ENCODE data around the gene CD7. TPM values are rescaled to one million over a fixed set of nuclear protein-coding genes. Genes with fewer than 3 reads are reported as not detected.

Gene CD7
- total and polyA plus RNA-seq, 9 of the 15 experiments (the other 6 are each of a cell fraction or from before 2014, with no cell fraction given): 0.21 to 0.35 TPM; not detected in 7

DNA sequence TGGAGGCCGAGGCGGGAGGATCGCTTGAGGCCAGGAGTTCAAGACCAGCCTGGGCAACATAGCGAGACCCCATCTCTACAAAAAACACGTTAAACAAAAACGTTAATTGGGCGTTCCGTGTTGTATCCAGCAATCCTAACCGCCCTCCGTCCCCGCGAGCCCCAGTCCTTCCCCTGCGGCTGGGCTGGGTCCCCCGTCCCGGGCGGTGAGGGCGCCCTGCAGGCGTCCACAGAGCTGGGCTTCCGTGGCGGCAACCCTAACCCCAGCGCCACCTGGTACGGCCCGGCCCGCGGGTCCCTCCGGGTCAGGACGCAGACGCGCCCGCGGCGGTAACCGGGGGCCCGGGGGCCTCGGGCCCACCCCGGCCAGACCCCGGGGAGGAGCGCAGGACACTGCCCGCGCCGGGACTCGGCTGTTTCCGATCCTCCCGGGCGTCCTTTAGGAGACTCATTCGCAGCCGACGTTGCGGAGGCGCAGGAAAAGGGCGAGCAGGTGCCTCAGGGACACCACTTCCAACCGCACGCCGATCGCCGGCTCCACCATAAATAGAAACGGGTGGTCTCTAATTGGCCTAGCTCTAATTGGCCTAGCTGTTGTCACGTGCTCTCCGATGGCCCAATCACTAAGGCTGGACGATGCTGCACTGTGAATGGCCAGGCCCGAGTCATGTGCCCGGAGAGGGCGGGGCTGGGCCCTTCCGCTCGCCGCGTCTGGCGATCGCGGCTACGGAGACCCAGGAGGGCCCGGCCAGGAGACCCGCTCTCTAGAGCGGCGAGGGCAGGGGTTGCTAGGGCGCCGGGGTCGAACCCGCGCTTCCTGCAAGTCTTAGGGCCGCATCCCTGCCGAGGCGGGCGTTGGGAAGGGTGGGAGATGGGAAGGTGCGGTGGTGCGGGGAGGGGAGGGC lies 24.9 kb downstream of the CD7 start (continued):
- peak; percentile 84 for TF ChIP-seq ZBTB7A (IDR thresholded peaks at IDR 0.05; ENCODE audit: borderline replicate concordance, control insufficient read depth, low read depth, low read length)
- no peak for TF ChIP-seq CBX3 (IDR thresholded peaks at IDR 0.05; ENCODE audit: borderline replicate concordance in 1 of 2, low read length in 2 of 2)
- TF ChIP-seq JUND (IDR thresholded peaks at IDR 0.05; ENCODE audit: borderline replicate concordance, low read depth, low read length): peak; percentile 27; the same call in 1 of the 2 replicates
- TF ChIP-seq JUND (tag; IDR thresholded peaks at IDR 0.05; ENCODE audit: borderline replicate concordance, low read depth, low read length): no peak; the same call in 2 of the 3 replicates
- no peak for TF ChIP-seq PTBP1 (IDR thresholded peaks at IDR 0.05; ENCODE audit: low read depth, low read length)
- TF ChIP-seq E4F1 (CRISPR knock-in tag; IDR thresholded peaks at IDR 0.05; ENCODE audit: borderline replicate concordance): no peak
- no peak for TF ChIP-seq KLF1 (tag; IDR thresholded peaks at IDR 0.05)
- TF ChIP-seq, protein P1, sequence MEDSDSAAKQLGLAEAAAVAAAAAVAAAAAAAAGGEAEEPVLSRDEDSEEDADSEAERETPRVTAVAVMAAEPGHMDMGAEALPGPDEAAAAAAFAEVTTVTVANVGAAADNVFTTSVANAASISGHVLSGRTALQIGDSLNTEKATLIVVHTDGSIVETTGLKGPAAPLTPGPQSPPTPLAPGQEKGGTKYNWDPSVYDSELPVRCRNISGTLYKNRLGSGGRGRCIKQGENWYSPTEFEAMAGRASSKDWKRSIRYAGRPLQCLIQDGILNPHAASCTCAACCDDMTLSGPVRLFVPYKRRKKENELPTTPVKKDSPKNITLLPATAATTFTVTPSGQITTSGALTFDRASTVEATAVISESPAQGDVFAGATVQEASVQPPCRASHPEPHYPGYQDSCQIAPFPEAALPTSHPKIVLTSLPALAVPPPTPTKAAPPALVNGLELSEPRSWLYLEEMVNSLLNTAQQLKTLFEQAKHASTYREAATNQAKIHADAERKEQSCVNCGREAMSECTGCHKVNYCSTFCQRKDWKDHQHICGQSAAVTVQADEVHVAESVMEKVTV (CRISPR knock-in tag; IDR thresholded peaks at IDR 0.05): no peak
- TF ChIP-seq, protein P2, sequence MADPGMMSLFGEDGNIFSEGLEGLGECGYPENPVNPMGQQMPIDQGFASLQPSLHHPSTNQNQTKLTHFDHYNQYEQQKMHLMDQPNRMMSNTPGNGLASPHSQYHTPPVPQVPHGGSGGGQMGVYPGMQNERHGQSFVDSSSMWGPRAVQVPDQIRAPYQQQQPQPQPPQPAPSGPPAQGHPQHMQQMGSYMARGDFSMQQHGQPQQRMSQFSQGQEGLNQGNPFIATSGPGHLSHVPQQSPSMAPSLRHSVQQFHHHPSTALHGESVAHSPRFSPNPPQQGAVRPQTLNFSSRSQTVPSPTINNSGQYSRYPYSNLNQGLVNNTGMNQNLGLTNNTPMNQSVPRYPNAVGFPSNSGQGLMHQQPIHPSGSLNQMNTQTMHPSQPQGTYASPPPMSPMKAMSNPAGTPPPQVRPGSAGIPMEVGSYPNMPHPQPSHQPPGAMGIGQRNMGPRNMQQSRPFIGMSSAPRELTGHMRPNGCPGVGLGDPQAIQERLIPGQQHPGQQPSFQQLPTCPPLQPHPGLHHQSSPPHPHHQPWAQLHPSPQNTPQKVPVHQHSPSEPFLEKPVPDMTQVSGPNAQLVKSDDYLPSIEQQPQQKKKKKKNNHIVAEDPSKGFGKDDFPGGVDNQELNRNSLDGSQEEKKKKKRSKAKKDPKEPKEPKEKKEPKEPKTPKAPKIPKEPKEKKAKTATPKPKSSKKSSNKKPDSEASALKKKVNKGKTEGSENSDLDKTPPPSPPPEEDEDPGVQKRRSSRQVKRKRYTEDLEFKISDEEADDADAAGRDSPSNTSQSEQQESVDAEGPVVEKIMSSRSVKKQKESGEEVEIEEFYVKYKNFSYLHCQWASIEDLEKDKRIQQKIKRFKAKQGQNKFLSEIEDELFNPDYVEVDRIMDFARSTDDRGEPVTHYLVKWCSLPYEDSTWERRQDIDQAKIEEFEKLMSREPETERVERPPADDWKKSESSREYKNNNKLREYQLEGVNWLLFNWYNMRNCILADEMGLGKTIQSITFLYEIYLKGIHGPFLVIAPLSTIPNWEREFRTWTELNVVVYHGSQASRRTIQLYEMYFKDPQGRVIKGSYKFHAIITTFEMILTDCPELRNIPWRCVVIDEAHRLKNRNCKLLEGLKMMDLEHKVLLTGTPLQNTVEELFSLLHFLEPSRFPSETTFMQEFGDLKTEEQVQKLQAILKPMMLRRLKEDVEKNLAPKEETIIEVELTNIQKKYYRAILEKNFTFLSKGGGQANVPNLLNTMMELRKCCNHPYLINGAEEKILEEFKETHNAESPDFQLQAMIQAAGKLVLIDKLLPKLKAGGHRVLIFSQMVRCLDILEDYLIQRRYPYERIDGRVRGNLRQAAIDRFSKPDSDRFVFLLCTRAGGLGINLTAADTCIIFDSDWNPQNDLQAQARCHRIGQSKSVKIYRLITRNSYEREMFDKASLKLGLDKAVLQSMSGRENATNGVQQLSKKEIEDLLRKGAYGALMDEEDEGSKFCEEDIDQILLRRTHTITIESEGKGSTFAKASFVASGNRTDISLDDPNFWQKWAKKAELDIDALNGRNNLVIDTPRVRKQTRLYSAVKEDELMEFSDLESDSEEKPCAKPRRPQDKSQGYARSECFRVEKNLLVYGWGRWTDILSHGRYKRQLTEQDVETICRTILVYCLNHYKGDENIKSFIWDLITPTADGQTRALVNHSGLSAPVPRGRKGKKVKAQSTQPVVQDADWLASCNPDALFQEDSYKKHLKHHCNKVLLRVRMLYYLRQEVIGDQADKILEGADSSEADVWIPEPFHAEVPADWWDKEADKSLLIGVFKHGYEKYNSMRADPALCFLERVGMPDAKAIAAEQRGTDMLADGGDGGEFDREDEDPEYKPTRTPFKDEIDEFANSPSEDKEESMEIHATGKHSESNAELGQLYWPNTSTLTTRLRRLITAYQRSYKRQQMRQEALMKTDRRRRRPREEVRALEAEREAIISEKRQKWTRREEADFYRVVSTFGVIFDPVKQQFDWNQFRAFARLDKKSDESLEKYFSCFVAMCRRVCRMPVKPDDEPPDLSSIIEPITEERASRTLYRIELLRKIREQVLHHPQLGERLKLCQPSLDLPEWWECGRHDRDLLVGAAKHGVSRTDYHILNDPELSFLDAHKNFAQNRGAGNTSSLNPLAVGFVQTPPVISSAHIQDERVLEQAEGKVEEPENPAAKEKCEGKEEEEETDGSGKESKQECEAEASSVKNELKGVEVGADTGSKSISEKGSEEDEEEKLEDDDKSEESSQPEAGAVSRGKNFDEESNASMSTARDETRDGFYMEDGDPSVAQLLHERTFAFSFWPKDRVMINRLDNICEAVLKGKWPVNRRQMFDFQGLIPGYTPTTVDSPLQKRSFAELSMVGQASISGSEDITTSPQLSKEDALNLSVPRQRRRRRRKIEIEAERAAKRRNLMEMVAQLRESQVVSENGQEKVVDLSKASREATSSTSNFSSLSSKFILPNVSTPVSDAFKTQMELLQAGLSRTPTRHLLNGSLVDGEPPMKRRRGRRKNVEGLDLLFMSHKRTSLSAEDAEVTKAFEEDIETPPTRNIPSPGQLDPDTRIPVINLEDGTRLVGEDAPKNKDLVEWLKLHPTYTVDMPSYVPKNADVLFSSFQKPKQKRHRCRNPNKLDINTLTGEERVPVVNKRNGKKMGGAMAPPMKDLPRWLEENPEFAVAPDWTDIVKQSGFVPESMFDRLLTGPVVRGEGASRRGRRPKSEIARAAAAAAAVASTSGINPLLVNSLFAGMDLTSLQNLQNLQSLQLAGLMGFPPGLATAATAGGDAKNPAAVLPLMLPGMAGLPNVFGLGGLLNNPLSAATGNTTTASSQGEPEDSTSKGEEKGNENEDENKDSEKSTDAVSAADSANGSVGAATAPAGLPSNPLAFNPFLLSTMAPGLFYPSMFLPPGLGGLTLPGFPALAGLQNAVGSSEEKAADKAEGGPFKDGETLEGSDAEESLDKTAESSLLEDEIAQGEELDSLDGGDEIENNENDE (IDR thresholded peaks at IDR 0.05; ENCODE audit: low read depth, low read length): no peak

Data from K562 (cell line).